Memory B cell (primary cell): Measurements from ENCODE around the gene WNT5B.

Experiments
- ATAC-seq: fragments of 150-1000 bp; cut with Tn5 transposase; 2 replicates; pipeline ENCODE4 v1.10.0; 2021; ENCODE audit warnings: low read depth, mild to moderate bottlenecking, moderate library complexity
- DNase-seq, 2 donors: peaks; one replicate each; pipeline ENCODE4 v3.0.0; 2022; ENCODE audit warnings: low spot score in 2 of 2
- H3K27ac Mint-ChIP-seq: one replicate; pipeline ENCODE4 v1.8.0; 2022; ENCODE audit warnings: mild to moderate bottlenecking, moderate library complexity, mixed read lengths
- H3K27me3 Mint-ChIP-seq: one replicate; pipeline ENCODE4 v1.8.0; 2022; ENCODE audit warnings: mixed read lengths
- H3K36me3 Mint-ChIP-seq: one replicate; pipeline ENCODE4 v1.8.0; 2022; ENCODE audit warnings: mild to moderate bottlenecking, mixed read lengths
- H3K4me1 Mint-ChIP-seq: one replicate; pipeline ENCODE4 v1.8.0; 2022; ENCODE audit warnings: mixed read lengths
- H3K4me3 Mint-ChIP-seq: one replicate; pipeline ENCODE4 v1.8.0; 2022; ENCODE audit warnings: mild to moderate bottlenecking, moderate library complexity, mixed read lengths
- H3K9me3 Mint-ChIP-seq: one replicate; pipeline ENCODE4 v1.8.0; 2022; ENCODE audit warnings: mixed read lengths

The WNT5B gene

GRCh38 chr12:1628666-1629337 lies at the start of gene WNT5B:
TSS of gene WNT5B (plus strand) at chr12:1629231. CDS start at chr12:1631355, 2,124 bp downstream.
- Mint-ChIP-seq H3K27me3 (peaks cover 21% of the 10 kb centered on the region), H3K27ac (no peak within 1 kb of the TSS), H3K36me3 (no peaks in the 10 kb centered on the region), H3K4me3 (peak within 1 kb of the TSS; percentile 89), H3K9me3 (no peaks in the 10 kb centered on the region), H3K4me1 (peaks cover 17% of the 10 kb centered on the region)
- DNase-seq (no peak), ATAC-seq (no peak)

GRCh38 chr12:1579651-1580435 lies 49.2 kb upstream of the WNT5B start:
- ATAC-seq (no peak), DNase-seq (no peak)
- Mint-ChIP-seq H3K36me3 (peaks cover 1% of the 10 kb centered on the region), H3K9me3 (no peaks in the 10 kb centered on the region), H3K27me3 (no peaks in the 10 kb centered on the region), H3K4me3 (no peak overlapping the region), H3K27ac (no peak overlapping the region), H3K4me1 (peaks cover 7% of the 10 kb centered on the region)

- ATAC-seq (no peak), DNase-seq (no peak)
- Mint-ChIP-seq H3K27me3 (no peaks in the 10 kb centered on the region), H3K36me3 (peaks cover 1% of the 10 kb centered on the region), H3K4me1 (peaks cover 7% of the 10 kb centered on the region), H3K4me3 (no peak overlapping the region), H3K27ac (no peak overlapping the region), H3K9me3 (no peaks in the 10 kb centered on the region)
These were observed 48.5 kb upstream of the WNT5B start for GRCh38 chr12:1580526-1580925.

GRCh38 chr12:1581973-1582708 lies 46.9 kb upstream of the WNT5B start:
- Mint-ChIP-seq H3K27ac (peak overlapping the region; percentile 73), H3K9me3 (no peaks in the 10 kb centered on the region)

GRCh38 chr12:1582709-1583050 lies 46.4 kb upstream of the WNT5B start:
- DNase-seq: no peak
- Mint-ChIP-seq H3K36me3 (peaks cover 1% of the 10 kb centered on the region), H3K4me3 (no peak overlapping the region), H3K4me1 (peaks cover 7% of the 10 kb centered on the region), H3K27me3 (no peaks in the 10 kb centered on the region), H3K27ac (peak overlapping the region; percentile 73), H3K9me3 (no peaks in the 10 kb centered on the region)
- ATAC-seq: no peak

More at GRCh38 chr12:1581973-1582708, 46.9 kb upstream of the WNT5B start:
- H3K36me3 Mint-ChIP-seq: peaks cover 1% of the 10 kb centered on the region
- no peak for DNase-seq
- no peak for ATAC-seq
- no peak overlapping the region for H3K4me3 Mint-ChIP-seq
- H3K4me1 Mint-ChIP-seq: peaks cover 7% of the 10 kb centered on the region
- H3K27me3 Mint-ChIP-seq: no peaks in the 10 kb centered on the region

- Mint-ChIP-seq H3K4me1 (peaks cover 13% of the 10 kb centered on the region), H3K9me3 (no peaks in the 10 kb centered on the region), H3K27me3 (no peaks in the 10 kb centered on the region), H3K27ac (no peak overlapping the region), H3K4me3 (peak overlapping the region; percentile 30), H3K36me3 (peaks cover under 1% of the 10 kb centered on the region)
- peak; percentile 93 for ATAC-seq
- peak; percentile 76 to 79 for DNase-seq
These were observed 45.5 kb upstream of the WNT5B start for GRCh38 chr12:1583421-1584078.

- no peaks in the 10 kb centered on the region for H3K27me3 Mint-ChIP-seq
- H3K4me3 Mint-ChIP-seq: no peak overlapping the region
- ATAC-seq (no peak), DNase-seq (no peak)
- peaks cover 4% of the 10 kb centered on the region for H3K36me3 Mint-ChIP-seq
- peaks cover 16% of the 10 kb centered on the region for H3K4me1 Mint-ChIP-seq
- no peaks in the 10 kb centered on the region for H3K9me3 Mint-ChIP-seq
- H3K27ac Mint-ChIP-seq: no peak overlapping the region
These were observed 44.7 kb upstream of the WNT5B start for GRCh38 chr12:1584326-1584725.

- Mint-ChIP-seq H3K4me1 (peaks cover 40% of the 10 kb centered on the region), H3K36me3 (peaks cover 6% of the 10 kb centered on the region), H3K9me3 (no peaks in the 10 kb centered on the region), H3K4me3 (no peak overlapping the region), H3K27ac (peak overlapping the region; percentile 42), H3K27me3 (no peaks in the 10 kb centered on the region)
- no peak for ATAC-seq
- DNase-seq: no peak
These were observed 41.0 kb upstream of the WNT5B start for GRCh38 chr12:1587927-1588574.

GRCh38 chr12:1588575-1588947 lies 40.5 kb upstream of the WNT5B start:
- H3K4me1 Mint-ChIP-seq: peaks cover 38% of the 10 kb centered on the region
- no peaks in the 10 kb centered on the region for H3K9me3 Mint-ChIP-seq
- H3K4me3 Mint-ChIP-seq: no peak overlapping the region
- ATAC-seq: no peak
- DNase-seq: no peak
- H3K27me3 Mint-ChIP-seq: no peaks in the 10 kb centered on the region
- peaks cover 6% of the 10 kb centered on the region for H3K36me3 Mint-ChIP-seq
- H3K27ac Mint-ChIP-seq: peak overlapping the region; percentile 42

GRCh38 chr12:1590221-1590979 lies 38.6 kb upstream of the WNT5B start:
- no peaks in the 10 kb centered on the region for H3K9me3 Mint-ChIP-seq
- no peaks in the 10 kb centered on the region for H3K27me3 Mint-ChIP-seq
- peaks cover 6% of the 10 kb centered on the region for H3K36me3 Mint-ChIP-seq
- no peak overlapping the region for H3K27ac Mint-ChIP-seq
- DNase-seq: no peak
- H3K4me3 Mint-ChIP-seq: peak overlapping the region; percentile 49
- peaks cover 44% of the 10 kb centered on the region for H3K4me1 Mint-ChIP-seq
- ATAC-seq: no peak

- no peaks in the 10 kb centered on the region for H3K27me3 Mint-ChIP-seq
- H3K4me3 Mint-ChIP-seq: peak overlapping the region; percentile 49
- no peaks in the 10 kb centered on the region for H3K9me3 Mint-ChIP-seq
- ATAC-seq (no peak), DNase-seq (no peak)
- H3K36me3 Mint-ChIP-seq: peaks cover 6% of the 10 kb centered on the region
- peaks cover 45% of the 10 kb centered on the region for H3K4me1 Mint-ChIP-seq
- H3K27ac Mint-ChIP-seq: no peak overlapping the region
These were observed 38.0 kb upstream of the WNT5B start for GRCh38 chr12:1591034-1591433.

- Mint-ChIP-seq H3K4me1 (peaks cover 45% of the 10 kb centered on the region), H3K27me3 (no peaks in the 10 kb centered on the region), H3K36me3 (peaks cover 6% of the 10 kb centered on the region), H3K4me3 (peak overlapping the region; percentile 89), H3K9me3 (no peaks in the 10 kb centered on the region), H3K27ac (peak overlapping the region; percentile 56)
- ATAC-seq (no peak), DNase-seq (no peak)
These were observed 37.5 kb upstream of the WNT5B start for GRCh38 chr12:1591543-1591942.
